Measurements from ENCODE around the gene PPP2R3B. TPM values are rescaled to one million over a fixed set of nuclear protein-coding genes. Genes with fewer than 3 reads are reported as not detected.

PPP2R3B gene
- total RNA-seq, 2 donors from 2014 or later = 6.8 to 14.5 TPM

DNA sequence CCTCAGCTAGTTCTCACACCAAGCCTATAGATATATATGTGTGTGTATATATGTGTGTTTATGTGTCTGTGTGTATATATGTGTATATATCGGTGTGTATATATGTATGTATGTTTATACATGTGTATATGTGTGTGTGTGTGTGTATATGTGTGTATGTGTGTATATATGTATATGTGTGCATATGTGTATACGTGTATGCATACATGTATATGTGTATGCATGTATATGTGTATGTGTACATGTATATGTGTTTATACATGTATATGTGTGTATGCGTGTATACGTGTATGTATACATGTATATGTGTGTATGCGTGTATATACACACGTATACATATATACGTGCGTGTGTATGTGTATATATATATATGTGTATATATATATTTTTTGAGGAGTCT, 86.4 kb downstream of the PPP2R3B start:
- Histone ChIP-seq H3K27ac (no peak overlapping the region), H3K4me1 (ENCODE audit: control insufficient read depth in 1 of 2, low read depth in 2 of 2) (no peaks in the 10 kb centered on the region), H3K36me3 (peaks cover 15% of the 10 kb centered on the region), H3K9me3 (no peaks in the 10 kb centered on the region), H3K27me3 (replicated peaks; ENCODE audit: insufficient read depth) (no peaks in the 10 kb centered on the region), H3K4me3 (no peak overlapping the region)
- no peak for DNase-seq (ENCODE audit: low spot score)
- no peak for ATAC-seq (ENCODE audit: insufficient number of reproducible peaks, low FRiP score, low read depth)
- TF ChIP-seq, protein P1, sequence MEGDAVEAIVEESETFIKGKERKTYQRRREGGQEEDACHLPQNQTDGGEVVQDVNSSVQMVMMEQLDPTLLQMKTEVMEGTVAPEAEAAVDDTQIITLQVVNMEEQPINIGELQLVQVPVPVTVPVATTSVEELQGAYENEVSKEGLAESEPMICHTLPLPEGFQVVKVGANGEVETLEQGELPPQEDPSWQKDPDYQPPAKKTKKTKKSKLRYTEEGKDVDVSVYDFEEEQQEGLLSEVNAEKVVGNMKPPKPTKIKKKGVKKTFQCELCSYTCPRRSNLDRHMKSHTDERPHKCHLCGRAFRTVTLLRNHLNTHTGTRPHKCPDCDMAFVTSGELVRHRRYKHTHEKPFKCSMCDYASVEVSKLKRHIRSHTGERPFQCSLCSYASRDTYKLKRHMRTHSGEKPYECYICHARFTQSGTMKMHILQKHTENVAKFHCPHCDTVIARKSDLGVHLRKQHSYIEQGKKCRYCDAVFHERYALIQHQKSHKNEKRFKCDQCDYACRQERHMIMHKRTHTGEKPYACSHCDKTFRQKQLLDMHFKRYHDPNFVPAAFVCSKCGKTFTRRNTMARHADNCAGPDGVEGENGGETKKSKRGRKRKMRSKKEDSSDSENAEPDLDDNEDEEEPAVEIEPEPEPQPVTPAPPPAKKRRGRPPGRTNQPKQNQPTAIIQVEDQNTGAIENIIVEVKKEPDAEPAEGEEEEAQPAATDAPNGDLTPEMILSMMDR (IDR thresholded peaks at IDR 0.05) = no peak

GRCh38 chrX:298993-299392, 87.7 kb downstream of the PPP2R3B start:
- Histone ChIP-seq H3K36me3 (peaks cover 10% of the 10 kb centered on the region), H3K4me3 (no peak overlapping the region), H3K27me3 (replicated peaks; ENCODE audit: insufficient read depth) (no peaks in the 10 kb centered on the region), H3K9me3 (no peaks in the 10 kb centered on the region), H3K27ac (no peak overlapping the region), H3K4me1 (ENCODE audit: control insufficient read depth in 1 of 2, low read depth in 2 of 2) (no peaks in the 10 kb centered on the region)
- no peak for DNase-seq (ENCODE audit: low spot score)
- TF ChIP-seq, protein P1 (IDR thresholded peaks at IDR 0.05) = no peak
- ATAC-seq (ENCODE audit: insufficient number of reproducible peaks, low FRiP score, low read depth) = no peak

DNA sequence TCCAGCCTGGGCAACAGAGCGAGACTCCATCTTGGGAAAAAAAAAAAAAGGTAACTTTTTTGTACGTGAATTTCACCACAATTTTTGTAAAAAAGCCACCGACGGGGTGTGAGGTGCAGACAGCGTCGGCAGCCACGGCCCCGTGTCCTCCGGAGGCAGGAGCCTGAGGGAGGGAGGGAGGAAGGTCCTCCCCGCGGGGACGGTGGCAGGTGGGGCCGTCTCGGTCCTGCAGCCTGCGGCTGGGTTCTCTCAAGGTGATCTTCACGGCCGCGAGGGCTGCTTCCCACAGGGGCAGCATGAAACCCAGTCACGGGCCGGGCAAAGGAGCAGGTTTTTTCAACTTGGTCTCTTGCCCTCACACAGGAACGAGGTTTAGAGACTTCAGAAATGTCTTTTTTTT, 91.6 kb downstream of the PPP2R3B start:
- Histone ChIP-seq H3K4me3 (no peak overlapping the region), H3K27me3 (replicated peaks; ENCODE audit: insufficient read depth) (no peaks in the 10 kb centered on the region), H3K27ac (no peak overlapping the region), H3K36me3 (peaks cover 18% of the 10 kb centered on the region), H3K9me3 (no peaks in the 10 kb centered on the region), H3K4me1 (ENCODE audit: control insufficient read depth in 1 of 2, low read depth in 2 of 2) (no peaks in the 10 kb centered on the region)
- DNase-seq (ENCODE audit: low spot score) (no peak), ATAC-seq (ENCODE audit: insufficient number of reproducible peaks, low FRiP score, low read depth) (no peak)
- TF ChIP-seq, protein P1 (IDR thresholded peaks at IDR 0.05) = no peak

DNA sequence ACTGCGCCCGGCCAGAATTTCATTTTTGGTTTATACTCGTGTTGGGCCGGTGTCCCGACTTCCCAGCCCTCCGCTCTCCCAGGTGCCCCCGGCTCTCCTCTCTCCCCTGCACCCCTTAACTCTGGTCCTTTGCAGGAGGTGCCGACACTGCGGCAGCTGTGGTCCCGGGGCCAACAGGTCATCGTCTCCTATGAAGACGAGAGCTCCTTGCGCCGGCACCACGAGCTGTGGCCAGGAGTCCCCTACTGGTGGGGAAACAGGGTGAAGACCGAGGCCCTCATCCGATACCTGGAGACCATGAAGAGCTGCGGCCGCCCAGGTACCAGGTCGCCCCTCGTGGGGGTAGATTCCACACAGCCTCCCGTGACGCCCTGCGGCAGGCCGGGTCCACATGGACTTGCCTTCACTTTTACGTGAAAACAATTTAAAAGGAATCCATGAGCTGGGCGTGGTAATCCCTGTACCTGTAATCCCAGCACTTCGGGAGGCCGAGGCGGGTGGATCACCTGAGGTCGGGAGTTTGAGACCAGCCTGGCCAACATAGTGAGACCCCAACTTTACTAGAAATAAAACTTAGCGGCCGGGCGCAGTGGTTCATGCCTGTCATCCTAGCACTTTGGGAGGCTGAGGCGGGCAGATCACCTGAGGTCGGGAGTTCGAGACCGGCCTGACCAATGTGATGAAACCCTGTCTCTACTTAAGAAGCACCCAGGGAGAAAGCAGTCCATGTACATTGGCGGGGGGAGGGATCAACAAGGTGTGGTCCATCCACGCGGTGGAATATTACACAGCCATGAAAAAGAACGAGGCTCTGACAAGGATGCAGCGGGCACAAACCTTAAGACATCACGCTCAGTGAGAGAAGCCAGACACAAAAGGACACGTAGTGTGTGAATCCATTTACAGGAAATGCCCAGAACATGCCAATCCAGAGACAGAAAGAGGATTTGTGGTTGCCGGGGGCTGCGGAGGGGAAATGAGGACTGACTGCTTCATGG, 93.5 kb downstream of the PPP2R3B start:
- Histone ChIP-seq H3K27ac (no peak overlapping the region), H3K9me3 (no peaks in the 10 kb centered on the region), H3K4me3 (no peak overlapping the region), H3K36me3 (peaks cover 22% of the 10 kb centered on the region), H3K27me3 (replicated peaks; ENCODE audit: insufficient read depth) (no peaks in the 10 kb centered on the region), H3K4me1 (ENCODE audit: control insufficient read depth in 1 of 2, low read depth in 2 of 2) (no peaks in the 10 kb centered on the region)
- ATAC-seq (ENCODE audit: insufficient number of reproducible peaks, low FRiP score, low read depth) (no peak), DNase-seq (ENCODE audit: low spot score) (no peak)
- TF ChIP-seq, protein P1 (IDR thresholded peaks at IDR 0.05) = no peak

GRCh38 chrX:291411-291901, 95.3 kb downstream of the PPP2R3B start:
- no peaks in the 10 kb centered on the region for H3K9me3 ChIP-seq
- H3K27ac ChIP-seq = no peak overlapping the region
- TF ChIP-seq, protein P1 (IDR thresholded peaks at IDR 0.05) = no peak
- H3K36me3 ChIP-seq = peaks cover 22% of the 10 kb centered on the region
- no peak for ATAC-seq (ENCODE audit: insufficient number of reproducible peaks, low FRiP score, low read depth)
- H3K27me3 ChIP-seq (replicated peaks; ENCODE audit: insufficient read depth) = no peaks in the 10 kb centered on the region
- no peaks in the 10 kb centered on the region for H3K4me1 ChIP-seq (ENCODE audit: control insufficient read depth in 1 of 2, low read depth in 2 of 2)
- H3K4me3 ChIP-seq = no peak overlapping the region
- DNase-seq (ENCODE audit: low spot score) = no peak

Data from thoracic aorta (tissue), 2 donors.